IMR-90 (cell line): ENCODE measurements around the gene USP40. TPM values are rescaled to one million over a fixed set of nuclear protein-coding genes. Genes with fewer than 3 reads are reported as not detected.
A peak's percentile ranks its signal among the peaks of the same experiment; 100 is the strongest.

Experiments used
- ATAC-seq: fragments of 200-7000 bp; cut with Tn5 transposase; 2 replicates; pipeline ENCODE4 v1.9.1; 2020; ENCODE audit warnings: low read depth, mild to moderate bottlenecking, moderate library complexity
- BruUV-seq: library from RNA; stranded (reverse); fragments of 400-500 nt; replicated peaks from 2 replicates; lab custom pipeline; 2021; lab: Mats Ljungman, UMichigan
- CTCF ChIA-PET: fragments of 300-600 bp; formaldehyde crosslinking; extraction: SDS; loops from one replicate; lab custom pipeline; 2021; ENCODE audit warnings: antibody characterized with exemption; lab: Yijun Ruan, JAX
- POLR2A ChIA-PET: fragments of 300-600 bp; sonication (Branson Sonifier 250); formaldehyde crosslinking; loops from one replicate; lab custom pipeline; 2022; ENCODE audit warnings: antibody characterized with exemption; ENCODE audit not compliant: unreplicated experiment; lab: Charles Lee
- DNase-seq: peaks from one replicate; pipeline ENCODE4 v3.0.0; 2013
- H2AFZ ChIP-seq: replicated peaks from 2 replicates; pipeline ENCODE3; 2013; ENCODE audit warnings: low read length, mild to moderate bottlenecking; ENCODE audit not compliant: poor library complexity
- H2AK5ac ChIP-seq: 2 replicates; pipeline ENCODE4 v1.6.1; 2013; ENCODE audit warnings: low read depth, low read length, inconsistent platforms
- H2AK9ac ChIP-seq: replicated peaks from 2 replicates; pipeline ENCODE3; 2013; ENCODE audit warnings: mild to moderate bottlenecking, low read depth, low read length, moderate library complexity; ENCODE audit not compliant: poor library complexity
- H2BK120ac ChIP-seq: 2 replicates; pipeline ENCODE4 v1.6.1; 2013; ENCODE audit warnings: low read depth, low read length, inconsistent platforms
- H2BK15ac ChIP-seq: 3 replicates; pipeline ENCODE4 v1.6.1; 2013; ENCODE audit warnings: low read depth, low read length, inconsistent platforms
- H2BK20ac ChIP-seq: 2 replicates; pipeline ENCODE4 v1.6.1; 2013; ENCODE audit warnings: low read depth, mild to moderate bottlenecking, inconsistent platforms, low read length, moderate library complexity
- H2BK5ac ChIP-seq: 2 replicates; pipeline ENCODE4 v1.6.1; 2013; ENCODE audit warnings: mild to moderate bottlenecking, low read depth, low read length, inconsistent platforms; ENCODE audit not compliant: poor library complexity, severe bottlenecking
- H3K14ac ChIP-seq: replicated peaks from 2 replicates; pipeline ENCODE4 v1.6.1; 2013; ENCODE audit warnings: low read depth, low read length, inconsistent platforms
- H3K18ac ChIP-seq: 2 replicates; pipeline ENCODE4 v1.6.1; 2013; ENCODE audit warnings: low read depth, low read length, control low read depth
- H3K23ac ChIP-seq: 2 replicates; pipeline ENCODE4 v1.6.1; 2013; ENCODE audit warnings: low read depth, low read length, inconsistent platforms
- H3K27ac ChIP-seq: 2 replicates; pipeline ENCODE4 v1.5.1; 2013; ENCODE audit warnings: mild to moderate bottlenecking, control low read depth, low read length; ENCODE audit not compliant: insufficient read depth
- H3K27me3 ChIP-seq: 2 replicates; pipeline ENCODE4 v1.6.1; 2013; ENCODE audit warnings: low read length; ENCODE audit not compliant: control insufficient read depth, insufficient read depth
- H3K36me3 ChIP-seq: 2 replicates; pipeline ENCODE4 v1.6.1; 2013; ENCODE audit warnings: low read length, mixed read lengths; ENCODE audit not compliant: control insufficient read depth, insufficient read depth
- H3K4ac ChIP-seq: 2 replicates; pipeline ENCODE4 v1.6.1; 2013; ENCODE audit warnings: low read depth, low read length, inconsistent platforms
- H3K4me1 ChIP-seq: 2 replicates; pipeline ENCODE4 v1.6.1; 2013; ENCODE audit warnings: low read length, mixed read lengths; ENCODE audit not compliant: control insufficient read depth, insufficient read depth
- H3K4me2 ChIP-seq: 2 replicates; pipeline ENCODE4 v1.6.1; 2013; ENCODE audit warnings: low read depth, mild to moderate bottlenecking, control low read depth, low read length, moderate library complexity
- H3K4me3 ChIP-seq: 2 replicates; pipeline ENCODE4 v1.5.1; 2013; ENCODE audit warnings: low read depth, mild to moderate bottlenecking, control low read depth, low read length, moderate library complexity; ENCODE audit not compliant: insufficient read depth
- H3K56ac ChIP-seq: 2 replicates; pipeline ENCODE4 v1.6.1; 2013; ENCODE audit warnings: low read length, inconsistent platforms; ENCODE audit not compliant: insufficient read depth; ENCODE audit errors: extremely low read depth
- H3K79me1 ChIP-seq, 2 experiments: 2 replicates each; pipeline ENCODE4 v1.6.1; 2013; ENCODE audit warnings: low read length in 2 of 2, inconsistent platforms in 1 of 2, low read depth in 1 of 2
- H3K9ac ChIP-seq: 2 replicates; pipeline ENCODE4 v1.6.1; 2013; ENCODE audit warnings: low read depth, low read length, control low read depth
- H3K9me1 ChIP-seq: 2 replicates; pipeline ENCODE4 v1.6.1; 2013; ENCODE audit warnings: low read length, inconsistent platforms; ENCODE audit not compliant: insufficient read depth
- H3K9me3 ChIP-seq: 2 replicates; pipeline ENCODE4 v1.6.1; 2013; ENCODE audit warnings: low read length; ENCODE audit not compliant: control insufficient read depth, insufficient read depth
- H4K20me1 ChIP-seq: 2 replicates; pipeline ENCODE4 v1.6.1; 2013; ENCODE audit warnings: low read length, inconsistent platforms; ENCODE audit not compliant: insufficient read depth
- H4K5ac ChIP-seq: 2 replicates; pipeline ENCODE4 v1.6.1; 2013; ENCODE audit warnings: mild to moderate bottlenecking, low read depth, low read length, control low read depth
- H4K8ac ChIP-seq, 2 experiments: 2 replicates each; pipeline ENCODE4 v1.6.1; 2013; ENCODE audit warnings: low read depth in 2 of 2, low read length in 2 of 2, control low read depth in 1 of 2, inconsistent platforms in 1 of 2
- H4K91ac ChIP-seq: 2 replicates; pipeline ENCODE4 v1.6.1; 2013; ENCODE audit warnings: low read depth, low read length, inconsistent platforms; ENCODE audit not compliant: insufficient read depth
- MXI1 ChIP-seq: IDR thresholded peaks from 2 replicates; pipeline ENCODE4 v1.6.1; 2012; ENCODE audit warnings: low read depth, mild to moderate bottlenecking, low read length, moderate library complexity, borderline replicate concordance
- NFE2L2 ChIP-seq: fragments of 150-350 bp; IDR thresholded peaks from 2 replicates; pipeline ENCODE4 v1.6.1; 2016; ENCODE audit warnings: low read depth, mild to moderate bottlenecking, low read length
- POLR2A ChIP-seq: IDR thresholded peaks from 2 replicates; pipeline ENCODE4 v1.6.1; 2012; ENCODE audit warnings: mild to moderate bottlenecking, low read depth, low read length
- RAD21 ChIP-seq: IDR thresholded peaks from 2 replicates; pipeline ENCODE4 v1.6.1; 2012; ENCODE audit warnings: low read length, improper control_type of control experiment
- RFX5 ChIP-seq: IDR thresholded peaks from 2 replicates; pipeline ENCODE4 v1.8.0; 2012; ENCODE audit warnings: low read depth, mild to moderate bottlenecking, low read length, moderate library complexity
- SMC3 ChIP-seq: fragments of 150-350 bp; IDR thresholded peaks from 2 replicates; pipeline ENCODE4 v1.6.1; 2016; ENCODE audit warnings: low read depth, mild to moderate bottlenecking, antibody characterized with exemption, low read length, moderate library complexity
- WGBS, 2 experiments: methylation state at CpG; one replicate each; pipeline versions ENCODE4 v1.1.5 to v1.1.7; 2013; ENCODE audit warnings: missing lambda C conversion rate in 2 of 2; ENCODE audit not compliant: insufficient read length in 1 of 2; ENCODE audit errors: extremely low coverage in 2 of 2; 5-methylcytosine and 5-hydroxymethylcytosine counted together
- dilution Hi-C: fragments of 300-500 bp; cut with HindIII; formaldehyde crosslinking; loops from one replicate; pipeline ENCODE4 v1.14.3; 2018; ENCODE audit warnings: low sequenced_read_pairs; ENCODE audit not compliant: unreplicated experiment
- in situ Hi-C: fragments of 300-500 bp; cut with MboI; formaldehyde crosslinking; loops from 3 replicates; pipeline ENCODE4 v1.14.3; 2019; ENCODE audit warnings: low sequenced_read_pairs, inconsistent platforms, mixed read lengths
- intact Hi-C: fragments of 100-400 bp; cut with micrococcal nuclease; formaldehyde crosslinking; loops from 2 replicates; pipeline ENCODE4 v1.10.0; 2022
- polyA plus RNA-seq, 3 experiments: library from polyadenylated mRNA; depleted of rRNA; stranded (reverse); fragments of >200 nt; gene quantifications; 2 replicates each; pipeline ENCODE4 v1.2.3, GENCODE V29; 2012; ENCODE audit warnings: low replicate concordance in 1 of 3
- total RNA-seq: library from RNA; depleted of rRNA; stranded (reverse); fragments of >200 nt; gene quantifications from 2 replicates; pipeline ENCODE4 v1.2.3, GENCODE V29; 2012
- TF ChIP-seq, protein P1 (sequence below): fragments of 150-350 bp; IDR thresholded peaks from 2 replicates; pipeline ENCODE4 v1.6.1; 2016; ENCODE audit warnings: low read depth, mild to moderate bottlenecking, low read length, moderate library complexity, borderline replicate concordance
- TF ChIP-seq, protein P2 (sequence below): fragments of 150-350 bp; IDR thresholded peaks from 2 replicates; pipeline ENCODE4 v1.6.1; 2017; ENCODE audit warnings: mild to moderate bottlenecking, antibody characterized with exemption, low read length, low read depth
- TF ChIP-seq, protein P3 (sequence below): conservative IDR thresholded peaks from 2 replicates; pipeline ENCODE4 v1.5.1; 2012; ENCODE audit warnings: mild to moderate bottlenecking, low read depth, low read length, improper control_type of control experiment

Gene USP40
- total and polyA plus RNA-seq, 2 of the 4 experiments (the other 2 are of a cell fraction) = 30.1 to 30.8 TPM

DNA sequence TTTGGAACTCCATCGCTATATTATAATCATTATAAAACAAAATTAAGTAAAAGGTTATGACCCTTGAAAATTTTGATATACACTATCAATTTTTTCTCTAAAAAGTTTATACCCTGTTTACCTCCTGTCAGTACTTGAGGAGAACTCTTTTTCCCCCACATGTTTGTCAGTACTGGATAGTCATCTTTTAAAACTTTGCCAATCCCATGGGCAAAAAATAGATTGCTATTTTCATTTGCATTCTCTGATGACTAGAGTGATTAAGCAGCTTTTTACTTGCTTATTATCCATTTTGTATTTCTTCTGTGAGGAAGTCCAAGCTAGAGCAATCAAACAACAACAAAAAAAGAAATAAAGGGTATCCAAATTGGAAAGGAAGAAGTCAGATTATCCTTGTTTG lies 135.9 kb downstream of the USP40 start:
- ATAC-seq (no peak), DNase-seq (no peak)
- Histone ChIP-seq H3K79me1 (peaks cover 16 to 33% of the 10 kb centered on the region in 2 experiments), H4K8ac (no peak overlapping the region; a peak in 1 of 4 replicates), H3K4ac (no peak overlapping the region), H2BK20ac (no peak overlapping the region), H3K9me1 (peaks cover 9% of the 10 kb centered on the region), H3K4me3 (no peak overlapping the region), H2BK120ac (no peak overlapping the region), H3K9me3 (peaks cover 9% of the 10 kb centered on the region), H3K56ac (no peak overlapping the region), H2BK5ac (peak overlapping the region; percentile 75), H3K23ac (no peak overlapping the region), H2AK5ac (no peak overlapping the region), H3K27ac (no peak overlapping the region), H2AFZ (no peak overlapping the region), H3K27me3 (no peaks in the 10 kb centered on the region), H3K4me2 (no peak overlapping the region), H2BK15ac (no peak overlapping the region), H4K5ac (no peak overlapping the region), H3K18ac (no peak overlapping the region; the same call in 1 of the 2 replicates), H4K20me1 (no peaks in the 10 kb centered on the region), H3K14ac (no peak overlapping the region), H4K91ac (no peak overlapping the region), H3K9ac (no peak overlapping the region), H3K4me1 (peaks cover 13% of the 10 kb centered on the region), H2AK9ac (no peak overlapping the region), H3K36me3 (peaks cover 6% of the 10 kb centered on the region)
- intact Hi-C loops (no loop called here), dilution Hi-C loops (no loop called here), in situ Hi-C loops (no loop called here)
- CTCF ChIA-PET = interaction anchor here (1.7 kb wide), 1 partner anchor 12 kb away, joined by 9 read pairs; no protein-coding TSS in a partner anchor
- no CpG with 5 or more reads among the region's 1 CpG for WGBS, 2 experiments
- no TSS peak for BruUV-seq
- TF ChIP-seq, protein P1, sequence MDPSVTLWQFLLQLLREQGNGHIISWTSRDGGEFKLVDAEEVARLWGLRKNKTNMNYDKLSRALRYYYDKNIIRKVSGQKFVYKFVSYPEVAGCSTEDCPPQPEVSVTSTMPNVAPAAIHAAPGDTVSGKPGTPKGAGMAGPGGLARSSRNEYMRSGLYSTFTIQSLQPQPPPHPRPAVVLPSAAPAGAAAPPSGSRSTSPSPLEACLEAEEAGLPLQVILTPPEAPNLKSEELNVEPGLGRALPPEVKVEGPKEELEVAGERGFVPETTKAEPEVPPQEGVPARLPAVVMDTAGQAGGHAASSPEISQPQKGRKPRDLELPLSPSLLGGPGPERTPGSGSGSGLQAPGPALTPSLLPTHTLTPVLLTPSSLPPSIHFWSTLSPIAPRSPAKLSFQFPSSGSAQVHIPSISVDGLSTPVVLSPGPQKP = no peak
- TF ChIP-seq, protein P2, sequence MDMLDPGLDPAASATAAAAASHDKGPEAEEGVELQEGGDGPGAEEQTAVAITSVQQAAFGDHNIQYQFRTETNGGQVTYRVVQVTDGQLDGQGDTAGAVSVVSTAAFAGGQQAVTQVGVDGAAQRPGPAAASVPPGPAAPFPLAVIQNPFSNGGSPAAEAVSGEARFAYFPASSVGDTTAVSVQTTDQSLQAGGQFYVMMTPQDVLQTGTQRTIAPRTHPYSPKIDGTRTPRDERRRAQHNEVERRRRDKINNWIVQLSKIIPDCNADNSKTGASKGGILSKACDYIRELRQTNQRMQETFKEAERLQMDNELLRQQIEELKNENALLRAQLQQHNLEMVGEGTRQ = no peak
- TF ChIP-seq NFE2L2 = no peak
- TF ChIP-seq RFX5 = no peak
- no peak for TF ChIP-seq POLR2A
- no peak for TF ChIP-seq RAD21
- no peak for TF ChIP-seq MXI1
- TF ChIP-seq, protein P3, sequence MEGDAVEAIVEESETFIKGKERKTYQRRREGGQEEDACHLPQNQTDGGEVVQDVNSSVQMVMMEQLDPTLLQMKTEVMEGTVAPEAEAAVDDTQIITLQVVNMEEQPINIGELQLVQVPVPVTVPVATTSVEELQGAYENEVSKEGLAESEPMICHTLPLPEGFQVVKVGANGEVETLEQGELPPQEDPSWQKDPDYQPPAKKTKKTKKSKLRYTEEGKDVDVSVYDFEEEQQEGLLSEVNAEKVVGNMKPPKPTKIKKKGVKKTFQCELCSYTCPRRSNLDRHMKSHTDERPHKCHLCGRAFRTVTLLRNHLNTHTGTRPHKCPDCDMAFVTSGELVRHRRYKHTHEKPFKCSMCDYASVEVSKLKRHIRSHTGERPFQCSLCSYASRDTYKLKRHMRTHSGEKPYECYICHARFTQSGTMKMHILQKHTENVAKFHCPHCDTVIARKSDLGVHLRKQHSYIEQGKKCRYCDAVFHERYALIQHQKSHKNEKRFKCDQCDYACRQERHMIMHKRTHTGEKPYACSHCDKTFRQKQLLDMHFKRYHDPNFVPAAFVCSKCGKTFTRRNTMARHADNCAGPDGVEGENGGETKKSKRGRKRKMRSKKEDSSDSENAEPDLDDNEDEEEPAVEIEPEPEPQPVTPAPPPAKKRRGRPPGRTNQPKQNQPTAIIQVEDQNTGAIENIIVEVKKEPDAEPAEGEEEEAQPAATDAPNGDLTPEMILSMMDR = no peak
- TF ChIP-seq SMC3 = no peak
- POLR2A ChIA-PET = no interaction called here
